ENCODE measurements around the gene CCDC27.

The CCDC27 gene

GRCh38 chr1:3817138-3817740 is 65.0 kb downstream of the CCDC27 start:
- no peaks in the 10 kb centered on the region for H3K27me3 Mint-ChIP-seq
- ATAC-seq, result no peak
- peaks cover 5% of the 10 kb centered on the region for H3K4me1 Mint-ChIP-seq
- H3K27ac Mint-ChIP-seq, result no peak overlapping the region
- no peaks in the 10 kb centered on the region for H3K9me3 Mint-ChIP-seq
- H3K4me3 Mint-ChIP-seq, result no peak overlapping the region
- H3K36me3 Mint-ChIP-seq, result peaks cover 75% of the 10 kb centered on the region

GRCh38 chr1:3817821-3818597 is 65.8 kb downstream of the CCDC27 start:
- Mint-ChIP-seq H3K9me3 (no peaks in the 10 kb centered on the region), H3K27ac (no peak overlapping the region), H3K36me3 (peaks cover 83% of the 10 kb centered on the region), H3K4me3 (no peak overlapping the region), H3K27me3 (no peaks in the 10 kb centered on the region), H3K4me1 (peaks cover 5% of the 10 kb centered on the region)
- no peak for ATAC-seq

- peaks cover 90% of the 10 kb centered on the region for H3K36me3 Mint-ChIP-seq
These were observed 67.5 kb downstream of the CCDC27 start for GRCh38 chr1:3819771-3820200.

GRCh38 chr1:3820316-3820715 is 68.1 kb downstream of the CCDC27 start:
- Mint-ChIP-seq H3K27me3 (no peaks in the 10 kb centered on the region), H3K4me1 (peaks cover 5% of the 10 kb centered on the region)

More at GRCh38 chr1:3819771-3820200, 67.5 kb downstream of the CCDC27 start:
- Mint-ChIP-seq H3K4me3 (no peak overlapping the region), H3K9me3 (no peaks in the 10 kb centered on the region), H3K4me1 (peaks cover 5% of the 10 kb centered on the region), H3K27me3 (no peaks in the 10 kb centered on the region), H3K27ac (no peak overlapping the region)
- no peak for ATAC-seq

GRCh38 chr1:3821004-3821403 is 68.8 kb downstream of the CCDC27 start:
- Mint-ChIP-seq H3K27ac (no peak overlapping the region), H3K9me3 (no peaks in the 10 kb centered on the region), H3K36me3 (peaks cover 85% of the 10 kb centered on the region), H3K4me1 (peaks cover 5% of the 10 kb centered on the region), H3K4me3 (no peak overlapping the region), H3K27me3 (no peaks in the 10 kb centered on the region)
- ATAC-seq, result no peak

More at GRCh38 chr1:3820316-3820715, 68.1 kb downstream of the CCDC27 start:
- no peak for ATAC-seq
- peaks cover 85% of the 10 kb centered on the region for H3K36me3 Mint-ChIP-seq
- no peak overlapping the region for H3K27ac Mint-ChIP-seq
- no peak overlapping the region for H3K4me3 Mint-ChIP-seq
- no peaks in the 10 kb centered on the region for H3K9me3 Mint-ChIP-seq

Measured in stimulated activated memory B cell treated with anti-CD40 and anti-IgM and Interleukin-4, amounts not matched to agents 10 μg/mL and 1 μg/mL and 100 μg/mL, for 72 hours (primary cell).